Endothelial cell of umbilical vein (primary cell): Measurements from ENCODE around the gene NR1H3. TPM values are rescaled to one million over a fixed set of nuclear protein-coding genes. Genes with fewer than 3 reads are reported as not detected.

Experiments used
- BruUV-seq: library from RNA; stranded (reverse); fragments of 400-500 nt; replicated peaks from 2 replicates; lab custom pipeline; 2021; lab: Mats Ljungman, UMichigan
- CTCF ChIA-PET: fragments of 300-600, 350-600 bp; sonication (Branson Sonifier 250); formaldehyde crosslinking; loops from one replicate; lab custom pipeline; 2021; ENCODE audit warnings: antibody characterized with exemption, inconsistent platforms; lab: Charles Lee
- POLR2A ChIA-PET: fragments of 300-600, 350-600 bp; sonication (Branson Sonifier 250); formaldehyde crosslinking; loops from one replicate; lab custom pipeline; 2021; ENCODE audit warnings: antibody characterized with exemption, inconsistent platforms; lab: Charles Lee
- DNase-seq: peaks from one replicate; pipeline ENCODE4 v3.0.0-alpha.2; 2011; ENCODE audit warnings: low read depth, low spot score
- FAIRE-seq: peaks from 2 replicates; lab custom pipeline; 2011; peaks lifted over from hg19 to GRCh38; lab: Jason Lieb, UNC
- H2AFZ ChIP-seq: 2 replicates; pipeline ENCODE4 v1.6.0; 2012; ENCODE audit warnings: low read depth, low read length, control low read depth, inconsistent platforms
- H3K27ac ChIP-seq: 2 replicates; pipeline ENCODE4 v1.5.1; 2011; ENCODE audit warnings: low read depth, mild to moderate bottlenecking, control low read depth, low read length, moderate library complexity; ENCODE audit not compliant: insufficient read depth
- H3K27me3 ChIP-seq, 2 experiments: 2 replicates each; pipeline versions ENCODE4 v1.6.0 to v1.6.1; 2011; ENCODE audit warnings: low read length in 2 of 2, mixed read lengths in 1 of 2; ENCODE audit not compliant: control insufficient read depth in 2 of 2, insufficient read depth in 2 of 2
- H3K36me3 ChIP-seq, 2 experiments: 2 replicates in 1 of 2; 3 replicates in 1 of 2; pipeline ENCODE4 v1.5.1; 2011; ENCODE audit warnings: low read length in 2 of 2, mild to moderate bottlenecking in 1 of 2, moderate library complexity in 1 of 2; ENCODE audit not compliant: control insufficient read depth in 2 of 2, insufficient read depth in 2 of 2; ENCODE audit errors: extremely low read depth in 1 of 2
- H3K4me1 ChIP-seq: 3 replicates; pipeline ENCODE4 v1.5.1; 2011; ENCODE audit warnings: mild to moderate bottlenecking, low read length; ENCODE audit not compliant: control insufficient read depth, insufficient read depth; ENCODE audit errors: extremely low read depth
- H3K4me2 ChIP-seq: 2 replicates; pipeline ENCODE4 v1.6.1; 2011; ENCODE audit warnings: low read length, control low read depth, mixed read lengths; ENCODE audit not compliant: insufficient read depth
- H3K4me3 ChIP-seq, 3 experiments: fragments of 200-600 bp in 1 of 3; sonication (generic), shearing (Covaris generic) in 1 of 3; replicated peaks in 1 of 3; 2 replicates each; pipeline ENCODE4 v1.5.1; 2011 to 2016; ENCODE audit warnings: control low read depth in 3 of 3, low read length in 3 of 3, mild to moderate bottlenecking in 2 of 3, inconsistent platforms in 1 of 3, low read depth in 1 of 3, moderate library complexity in 1 of 3; ENCODE audit not compliant: insufficient read depth in 1 of 3
- H3K79me2 ChIP-seq: 2 replicates; pipeline ENCODE4 v1.6.0; 2012; ENCODE audit warnings: low read length, inconsistent platforms; ENCODE audit not compliant: control insufficient read depth, insufficient read depth
- H3K9ac ChIP-seq: replicated peaks from 2 replicates; pipeline ENCODE3; 2011; ENCODE audit warnings: low read length, control low read depth; ENCODE audit not compliant: insufficient read depth; ENCODE audit errors: extremely low read depth
- H3K9me1 ChIP-seq: replicated peaks from 3 replicates; pipeline ENCODE4 v1.6.0; 2011; ENCODE audit warnings: mild to moderate bottlenecking, low read length; ENCODE audit not compliant: control insufficient read depth, insufficient read depth; ENCODE audit errors: extremely low read depth
- H3K9me3 ChIP-seq: replicated peaks from 2 replicates; pipeline ENCODE4 v1.5.1; 2012; ENCODE audit warnings: low read length, inconsistent platforms; ENCODE audit not compliant: control insufficient read depth, insufficient read depth
- H4K20me1 ChIP-seq: replicated peaks from 2 replicates; pipeline ENCODE3; 2011; ENCODE audit warnings: mild to moderate bottlenecking, low read length; ENCODE audit not compliant: control insufficient read depth, insufficient read depth; ENCODE audit errors: extremely low read depth
- CTCF ChIP-seq, 2 donors: IDR thresholded peaks; 1 replicate in 1 of 2; 2 replicates in 1 of 2; pipeline ENCODE4 v1.5.1; 2011; ENCODE audit warnings: low read length in 2 of 2, mild to moderate bottlenecking in 2 of 2, moderate library complexity in 2 of 2, control low read depth in 1 of 2, inconsistent platforms in 1 of 2, low read depth in 1 of 2; ENCODE audit not compliant: insufficient read depth in 1 of 2; ENCODE audit errors: extremely low read depth in 1 of 2
- EZH2 ChIP-seq: IDR thresholded peaks from 2 replicates; pipeline ENCODE4 v1.6.1; 2012; ENCODE audit warnings: borderline replicate concordance, low read depth, mild to moderate bottlenecking, moderate library complexity, low read length, inconsistent platforms; ENCODE audit not compliant: severe bottlenecking
- FOS ChIP-seq: IDR thresholded peaks from 2 replicates; pipeline ENCODE4 v1.6.1; 2011; ENCODE audit warnings: mild to moderate bottlenecking, low read length, moderate library complexity, borderline replicate concordance; ENCODE audit not compliant: insufficient read depth
- GATA2 ChIP-seq: IDR thresholded peaks from 2 replicates; pipeline ENCODE4 v1.7.0; 2011; ENCODE audit warnings: low read depth, mild to moderate bottlenecking, moderate library complexity, mixed read lengths, low read length; ENCODE audit not compliant: insufficient read length, insufficient read depth
- JUN ChIP-seq: IDR thresholded peaks from 2 replicates; pipeline ENCODE4 v1.6.1; 2011; ENCODE audit warnings: borderline replicate concordance, low read depth; ENCODE audit not compliant: insufficient read length, insufficient read depth
- MAX ChIP-seq: IDR thresholded peaks from 2 replicates; pipeline ENCODE4 v1.6.1; 2011; ENCODE audit not compliant: insufficient read depth, insufficient read length
- MYC ChIP-seq: IDR thresholded peaks from one replicate; pipeline ENCODE4 v1.6.1; 2011; ENCODE audit warnings: mild to moderate bottlenecking, low read depth, low read length
- POLR2A ChIP-seq: IDR thresholded peaks from 2 replicates; pipeline ENCODE4 v1.6.1; 2012; ENCODE audit warnings: low read depth, mild to moderate bottlenecking, control low read depth, low read length
- POLR2AphosphoS5 ChIP-seq: IDR thresholded peaks from 2 replicates; pipeline ENCODE4 v1.6.1; 2012; ENCODE audit warnings: low read depth, mild to moderate bottlenecking, control low read depth, low read length, moderate library complexity; ENCODE audit not compliant: insufficient read depth
- dilution Hi-C: fragments of 300-500 bp; cut with MboI; formaldehyde crosslinking; loops from one replicate; pipeline ENCODE4 v1.15.0; 2019; ENCODE audit warnings: low sequenced_read_pairs; ENCODE audit not compliant: extremely low pct_ligation_motif_present
- intact Hi-C: fragments of 100-400 bp; cut with micrococcal nuclease; formaldehyde crosslinking; loops from one replicate; pipeline ENCODE4 v1.10.0; 2022
- polyA plus RNA-seq, 4 experiments: library from polyadenylated mRNA; depleted of rRNA in 3 of 4; stranded (reverse) in 3 of 4; unstranded in 1 of 4; fragments of >200 nt; gene quantifications; 2 replicates each; pipeline versions ENCODE4 v1.2.1 to v1.2.3, GENCODE V29; 2011 to 2012; ENCODE audit warnings: missing spikeins in 1 of 4
- total RNA-seq: library from RNA; stranded (reverse); gene quantifications from 2 replicates; pipeline ENCODE4 v1.2.3, GENCODE V29; 2021

The NR1H3 gene
- total and polyA plus RNA-seq, 2 donors (not counting 3 experiments of a cell fraction or from before 2014, with no cell fraction given), result 9.8 to 16.3 TPM

- Histone ChIP-seq H3K27ac (no peak overlapping the region), H4K20me1 (no peaks in the 10 kb centered on the region), H3K27me3 (no peaks in the 10 kb centered on the region), H3K79me2 (peaks cover 25% of the 10 kb centered on the region), H3K9me1 (no peaks in the 10 kb centered on the region), H3K9me3 (no peaks in the 10 kb centered on the region), H3K36me3 (peaks cover 3 to 16% of the 10 kb centered on the region in 2 experiments), H3K4me3 (no peak overlapping the region), H2AFZ (no peak overlapping the region), H3K4me1 (peaks cover 23% of the 10 kb centered on the region), H3K9ac (no peak overlapping the region), H3K4me2 (no peak overlapping the region)
- no peak for FAIRE-seq
- dilution Hi-C loops (no loop called here), intact Hi-C loops (no loop called here)
- no peak for DNase-seq
- no TSS peak for BruUV-seq
- TF ChIP-seq POLR2AphosphoS5, result no peak
- TF ChIP-seq GATA2, result no peak
- no peak for TF ChIP-seq POLR2A
- TF ChIP-seq MYC, result no peak
- TF ChIP-seq MAX, result no peak
- no peak for TF ChIP-seq CTCF (IDR thresholded peaks at IDR 0.05; ENCODE audit: extremely low read depth in 1 of 2, insufficient read depth in 1 of 2, low read depth in 1 of 2, low read length in 2 of 2)
- TF ChIP-seq FOS, result no peak
- TF ChIP-seq EZH2, result no peak
- TF ChIP-seq JUN, result no peak
- ChIA-PET CTCF (interaction anchor here (0.9 to 4.9 kb wide), 8 partner anchors 13 to 141 kb away, joined by 3 to 25 read pairs (median 5); partner anchors contain the start of genes ACP2 and NR1H3), POLR2A (interaction anchor here (0.6 to 0.7 kb wide), 3 partner anchors 17 to 167 kb away, joined by 3 read pairs; no protein-coding TSS in a partner anchor)
Observed at GRCh38 chr11:47271328-47271727, 13.5 kb downstream of the NR1H3 start.
